HG02981 (cell line): ENCODE results near the gene FIBCD1.
"Not testable (repeated sequence)": the region's sequence is repeated elsewhere in the genome, so short reads cannot be mapped to it uniquely, and the experiment has no call there.

ENCODE experiments used
- ATAC-seq: cut with Tn5 transposase; IDR thresholded peaks from one replicate; pipeline ENCODE4 v1.9.1; 2021; ENCODE audit warnings: mild to moderate bottlenecking, moderate library complexity; ENCODE audit not compliant: unreplicated experiment

Gene FIBCD1

DNA sequence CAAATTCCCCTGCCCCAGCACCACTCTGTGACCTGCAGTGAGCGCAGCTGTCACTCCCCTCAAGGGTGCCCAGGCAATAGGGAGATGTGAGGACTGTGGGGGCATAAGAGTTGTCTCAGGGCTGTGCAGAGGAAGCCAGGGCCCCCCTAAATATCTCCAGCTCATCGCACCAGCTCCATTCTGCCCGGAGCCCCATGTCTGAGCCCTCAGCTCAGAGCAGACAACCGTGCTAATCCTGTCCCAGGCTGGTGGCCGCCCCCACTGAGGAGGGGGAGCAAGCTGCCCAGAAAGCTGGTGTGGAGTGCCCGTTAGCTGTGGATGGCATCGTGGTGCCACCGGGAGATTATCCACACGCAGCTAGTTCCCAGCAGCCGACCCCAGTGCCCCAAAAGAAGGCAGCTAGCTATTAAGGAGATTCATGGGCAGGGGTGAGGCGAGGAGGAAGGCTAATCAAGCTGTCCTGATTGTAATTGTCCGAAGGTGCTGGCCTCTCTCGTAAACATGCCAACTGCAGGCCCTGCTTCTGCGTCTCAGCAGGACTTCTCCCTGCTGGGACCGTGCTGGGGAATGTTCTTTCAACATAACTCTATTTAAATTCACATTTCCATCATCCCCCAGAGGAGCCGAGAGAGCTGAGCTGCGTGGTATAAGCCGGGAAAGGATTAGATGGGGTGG, 17.0 kb upstream of the FIBCD1 start:
- ATAC-seq: no peak

DNA sequence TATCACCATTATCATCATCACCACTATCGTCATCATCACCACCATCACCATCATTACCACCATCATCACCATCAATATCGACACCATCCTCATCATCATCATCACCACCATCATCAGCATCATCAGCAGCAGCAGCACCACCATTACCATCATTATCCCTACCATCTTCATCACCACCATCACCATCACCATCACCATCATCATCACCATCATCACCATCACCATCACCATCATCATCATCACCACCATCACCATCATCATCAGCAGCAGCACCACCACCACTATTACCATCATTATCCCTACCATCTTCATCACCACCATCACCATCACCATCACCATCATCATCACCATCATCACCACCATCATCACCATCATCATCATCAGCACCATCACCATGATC, 15.9 kb upstream of the FIBCD1 start:
- ATAC-seq: not testable (repeated sequence)

DNA sequence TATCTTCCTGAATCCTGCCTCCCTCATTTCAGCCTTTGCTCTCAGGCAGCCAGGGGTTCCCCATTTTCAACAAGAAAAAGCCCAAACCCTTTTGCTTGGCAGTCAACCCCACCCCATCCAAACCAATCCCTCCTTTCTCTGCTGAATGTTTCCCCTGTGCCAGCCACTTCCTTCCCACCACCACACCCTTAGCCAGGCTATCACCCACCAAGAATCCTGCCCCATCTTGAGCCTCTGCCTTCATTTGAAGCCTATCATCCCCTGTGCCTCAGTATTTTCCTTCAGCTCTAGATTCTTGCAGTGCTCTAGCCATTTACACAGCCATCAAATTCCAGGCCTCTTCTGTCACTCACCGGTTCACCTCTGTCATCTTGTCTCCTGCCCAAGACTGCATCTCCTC, 15.3 kb upstream of the FIBCD1 start:
- no peak for ATAC-seq

DNA sequence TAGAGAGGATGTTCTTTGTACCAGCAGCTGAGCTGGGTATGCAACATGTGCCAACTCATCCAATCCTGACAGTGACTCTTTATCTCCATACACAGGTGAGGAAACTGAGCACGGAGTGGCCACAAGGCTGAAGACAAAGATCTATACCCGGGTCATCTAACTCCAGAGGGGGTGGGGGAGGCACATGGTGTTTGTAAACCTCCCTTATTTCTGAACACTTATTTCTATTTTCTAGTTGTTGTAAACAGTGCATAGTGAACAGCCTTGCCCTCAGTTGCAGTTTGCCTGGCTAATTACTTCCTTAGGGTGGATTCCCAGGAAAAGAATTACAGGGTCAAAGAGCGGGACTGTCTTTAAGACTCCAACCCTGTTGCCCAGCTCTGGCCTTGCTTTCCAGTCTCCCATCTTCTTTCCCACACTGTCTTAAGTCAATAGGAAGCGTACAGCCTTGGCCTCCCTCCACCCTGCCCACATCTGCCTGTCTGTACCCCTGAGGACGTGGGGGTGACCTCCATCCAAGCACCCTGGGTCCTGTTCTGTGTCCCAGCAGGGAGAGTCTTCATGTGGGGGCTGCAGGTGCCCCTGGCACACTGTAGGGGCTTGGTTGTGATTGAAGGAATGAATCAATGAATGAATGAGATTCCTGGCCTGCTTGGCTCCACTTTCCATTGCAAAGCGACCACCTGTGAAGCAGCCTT, 13.2 kb upstream of the FIBCD1 start:
- ATAC-seq: no peak

DNA sequence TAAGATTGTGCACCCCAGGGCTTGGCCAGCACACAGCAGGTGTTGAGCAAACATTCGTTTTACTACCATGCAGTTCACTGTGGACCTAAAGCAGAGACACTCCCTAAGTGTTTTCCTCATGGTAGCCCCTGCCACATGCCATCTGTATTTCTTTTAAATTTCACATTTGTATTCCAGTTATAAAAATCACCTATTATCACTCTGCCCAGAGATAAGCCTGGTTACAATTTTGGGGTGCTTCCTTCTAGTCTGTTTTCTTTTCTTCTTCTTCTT, 10.9 kb upstream of the FIBCD1 start:
- no peak for ATAC-seq

DNA sequence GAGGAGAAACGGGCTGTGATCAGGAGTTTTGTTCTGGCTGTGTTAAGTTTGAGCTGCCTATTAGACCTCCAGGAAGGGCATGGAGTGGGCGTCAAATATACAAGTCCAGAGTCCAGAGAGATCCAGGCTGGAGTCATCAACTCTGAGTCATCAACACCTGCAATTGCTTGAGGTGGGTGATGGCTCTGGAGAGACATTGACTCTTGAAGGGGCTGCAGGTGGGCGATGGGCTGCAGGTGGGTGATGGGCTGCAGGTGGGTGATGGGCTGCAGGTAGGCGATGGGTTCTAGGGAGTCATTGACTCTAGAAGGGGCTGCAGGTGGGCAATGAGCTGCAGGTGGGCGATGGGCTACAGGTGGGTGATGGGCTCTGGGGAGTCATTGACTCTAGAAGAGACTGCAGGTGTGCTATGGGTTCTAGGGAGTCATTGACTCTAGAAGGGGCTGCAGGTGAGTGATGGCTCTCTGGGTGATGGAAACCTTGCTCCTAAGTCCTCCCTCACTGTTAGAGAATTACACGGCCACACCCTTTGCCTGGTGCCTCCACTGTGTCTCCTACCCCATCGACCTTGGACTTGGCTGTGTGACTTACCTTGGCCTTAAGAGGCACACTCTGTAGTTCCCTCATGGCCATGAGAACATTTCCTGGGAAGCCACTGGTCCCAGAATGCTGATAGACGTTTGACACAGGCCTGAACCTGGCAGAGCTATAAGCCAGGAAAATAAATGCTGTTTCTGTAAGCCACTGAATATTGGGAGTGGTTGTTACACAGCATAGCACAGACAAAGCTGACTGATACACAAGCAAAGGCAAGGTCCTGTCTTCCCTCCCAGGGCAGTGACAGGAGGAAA, 10.4 kb upstream of the FIBCD1 start:
- ATAC-seq: no peak

DNA sequence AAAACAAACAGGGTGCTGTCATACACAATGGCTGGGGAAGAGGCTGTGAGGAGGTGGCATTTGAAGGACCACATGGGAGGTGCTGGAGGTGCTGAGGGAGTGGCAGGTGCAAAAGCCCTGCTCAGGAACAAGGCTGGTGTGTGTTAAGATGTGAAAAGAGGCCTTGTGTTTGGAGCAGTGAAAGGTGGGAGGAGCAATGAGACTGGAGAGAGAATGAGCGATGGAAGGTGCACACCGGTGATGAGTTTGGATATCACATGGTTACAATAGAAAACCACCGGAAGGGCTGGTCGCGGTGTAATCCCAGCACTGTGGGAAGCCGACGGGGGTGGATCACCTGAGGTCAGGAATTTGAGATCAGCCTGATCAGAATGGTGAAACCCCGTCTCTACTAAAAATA, 9.2 kb upstream of the FIBCD1 start:
- no peak for ATAC-seq

DNA sequence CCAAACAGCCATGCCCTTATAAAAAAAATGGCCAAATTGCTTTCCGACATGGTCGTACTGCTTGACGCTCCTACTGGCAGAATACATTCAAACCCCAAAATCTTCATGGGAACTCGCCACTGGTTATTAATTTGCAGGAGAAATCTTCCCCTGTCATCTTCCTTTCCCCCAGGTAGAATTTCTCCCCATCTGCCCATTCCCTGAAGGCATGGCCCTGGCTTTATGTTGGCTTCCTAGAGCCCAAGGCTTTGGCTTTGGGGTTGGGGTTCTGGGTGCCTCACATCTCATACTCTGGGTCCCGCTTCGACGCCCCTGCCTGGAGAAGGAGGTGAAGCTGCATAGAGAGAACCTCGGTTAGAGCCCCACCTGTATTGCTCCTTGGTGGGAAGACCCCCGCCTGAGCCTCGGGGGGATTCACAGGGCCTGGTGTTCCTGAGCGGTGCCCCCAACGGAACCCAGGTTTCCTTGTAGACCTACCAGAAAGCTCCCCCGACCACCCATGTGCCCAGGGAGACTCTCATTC, 8.6 kb upstream of the FIBCD1 start:
- ATAC-seq: no peak

DNA sequence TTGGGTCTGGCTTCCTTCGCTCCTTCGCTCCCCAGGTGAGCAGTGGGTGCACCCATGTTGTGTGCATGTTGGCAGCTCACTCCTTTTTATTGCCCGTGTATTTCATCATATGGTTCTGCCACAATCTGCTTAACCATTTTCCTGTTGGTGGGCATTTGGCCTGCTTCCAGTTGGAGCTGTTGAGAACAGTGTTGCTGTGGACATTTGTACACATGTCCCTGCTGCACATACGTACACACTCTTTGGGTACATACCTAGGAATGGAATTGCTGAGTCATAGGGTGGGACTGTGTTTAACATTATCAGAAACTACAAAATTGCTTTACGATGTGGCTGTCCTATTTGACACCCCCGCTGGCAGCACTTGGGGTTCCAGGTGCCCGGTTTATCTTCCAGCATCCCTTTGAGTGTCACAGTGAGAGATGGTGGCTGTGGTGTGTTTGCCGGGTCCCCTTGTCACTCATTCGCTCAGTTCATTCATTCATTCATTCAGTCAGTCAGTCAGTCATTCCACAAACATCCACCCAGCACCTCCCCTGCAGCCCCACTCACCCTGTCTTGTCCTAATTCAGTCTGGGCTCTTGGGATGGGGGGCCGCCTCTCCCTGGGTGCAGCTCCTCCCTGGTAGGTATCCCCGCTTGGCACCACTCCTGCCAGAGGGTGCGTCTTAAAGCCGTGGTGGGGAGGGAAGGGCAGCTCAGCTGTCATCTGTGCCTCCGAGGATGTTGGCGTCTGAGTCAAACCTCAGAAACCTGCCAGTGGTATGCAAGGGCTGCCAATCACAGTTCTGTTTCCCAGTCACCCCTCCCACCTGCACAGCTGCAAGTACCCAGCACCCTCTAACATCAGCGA, 7.9 kb upstream of the FIBCD1 start:
- ATAC-seq: no peak

DNA sequence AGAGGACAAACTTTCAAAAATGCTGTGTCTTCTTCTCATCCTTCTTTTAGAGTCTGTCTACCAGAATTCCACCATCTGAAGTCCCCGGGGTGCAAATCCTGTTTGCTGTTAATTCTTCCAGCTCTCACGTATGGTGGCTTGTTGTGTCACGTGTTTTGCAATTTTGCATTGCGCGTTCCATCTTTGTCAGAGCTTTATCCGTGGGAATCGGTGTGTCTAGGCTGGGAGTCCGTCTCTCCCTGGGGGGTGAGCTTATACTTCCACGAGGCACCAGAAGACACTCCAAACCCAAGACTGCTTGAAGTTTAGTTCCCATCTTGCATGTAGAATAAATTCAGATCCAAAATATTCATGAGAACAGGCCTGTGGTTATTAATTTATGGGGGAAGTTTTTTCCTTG, 6.1 kb upstream of the FIBCD1 start:
- ATAC-seq: no peak

DNA sequence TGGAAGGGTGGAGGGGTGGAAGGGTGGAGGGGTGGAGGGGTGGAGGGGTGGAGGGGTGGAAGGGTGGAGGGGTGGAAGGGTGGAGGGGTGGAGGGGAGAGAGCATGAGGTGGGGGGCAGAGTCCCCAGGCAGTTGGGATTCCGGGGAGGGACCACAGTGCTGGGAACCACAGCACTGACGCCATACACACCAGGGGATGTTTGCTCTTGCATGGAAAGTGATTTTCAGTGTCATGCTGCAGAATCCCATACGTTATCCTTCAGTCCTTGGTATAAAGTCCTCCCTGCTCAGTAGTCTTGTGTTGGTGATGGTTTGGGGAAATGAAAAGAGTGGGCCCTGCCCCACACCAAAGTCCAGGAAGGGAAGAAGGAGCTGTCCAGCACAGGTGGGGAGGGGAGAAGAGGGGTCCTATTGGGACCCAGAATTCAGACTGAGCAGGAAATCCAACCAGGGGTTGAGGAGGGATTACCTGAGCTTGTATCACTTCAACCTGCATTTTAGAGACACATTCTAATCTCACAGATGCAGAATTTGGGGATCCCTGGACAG, 5.5 kb upstream of the FIBCD1 start:
- no peak for ATAC-seq

DNA sequence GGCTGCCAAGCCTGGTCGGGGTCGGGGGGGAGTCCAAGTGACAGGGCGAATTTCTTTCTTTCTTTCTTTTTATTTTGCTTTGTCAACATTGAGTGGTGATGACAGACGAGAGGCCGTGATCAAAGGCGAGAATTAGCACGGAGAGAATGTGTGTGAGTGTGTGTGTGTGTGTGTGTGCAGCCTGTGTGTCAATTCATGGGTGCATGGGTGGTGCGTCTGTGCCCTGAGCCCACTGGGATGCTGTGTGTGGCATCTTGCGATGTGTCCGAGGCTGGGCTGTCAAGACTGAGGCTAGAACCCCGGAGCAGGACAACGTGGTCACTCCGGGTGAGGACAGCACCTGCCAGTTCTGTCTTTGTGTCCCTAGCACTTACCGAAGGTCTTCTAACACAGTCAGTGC, 4.7 kb upstream of the FIBCD1 start:
- no peak for ATAC-seq

DNA sequence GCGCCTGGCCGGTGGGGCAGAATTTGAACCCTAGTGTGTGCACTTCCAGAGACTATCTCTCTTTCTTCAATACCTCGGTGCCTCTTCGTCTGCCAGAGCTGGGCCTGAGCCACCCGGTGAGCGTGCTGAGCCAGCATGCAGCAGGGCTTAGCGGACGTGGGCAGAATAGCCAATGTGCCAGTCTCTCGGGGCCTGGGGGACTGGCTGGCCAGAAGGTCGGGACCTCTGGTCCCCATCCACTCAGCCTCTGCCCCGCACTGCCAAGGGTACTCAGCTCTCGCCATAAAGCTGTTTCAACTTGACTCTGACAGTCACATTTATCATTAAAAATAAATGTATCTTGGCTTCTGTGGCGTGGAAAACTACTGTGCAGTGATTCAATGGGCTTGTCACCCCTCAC, 4.2 kb upstream of the FIBCD1 start:
- no peak for ATAC-seq

DNA sequence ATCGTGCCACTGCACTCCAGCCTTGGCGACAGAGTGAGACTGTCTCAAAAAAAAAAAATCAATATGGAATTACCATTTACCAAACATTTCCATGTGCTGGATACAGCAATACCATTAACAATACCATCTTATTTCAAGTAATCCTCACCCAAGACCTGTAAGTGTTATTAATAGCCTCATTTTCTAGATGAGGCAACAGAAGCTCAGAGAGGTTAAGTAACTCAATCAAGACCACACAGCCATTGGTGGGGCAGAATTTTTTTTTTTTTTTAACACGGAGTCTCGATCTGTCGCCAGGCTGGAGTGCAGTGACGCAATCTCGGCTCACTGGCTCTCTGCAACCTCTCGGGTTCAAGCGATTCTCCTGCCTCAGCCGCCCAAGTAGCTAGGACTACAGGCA, 3.6 kb upstream of the FIBCD1 start:
- no peak for ATAC-seq

DNA sequence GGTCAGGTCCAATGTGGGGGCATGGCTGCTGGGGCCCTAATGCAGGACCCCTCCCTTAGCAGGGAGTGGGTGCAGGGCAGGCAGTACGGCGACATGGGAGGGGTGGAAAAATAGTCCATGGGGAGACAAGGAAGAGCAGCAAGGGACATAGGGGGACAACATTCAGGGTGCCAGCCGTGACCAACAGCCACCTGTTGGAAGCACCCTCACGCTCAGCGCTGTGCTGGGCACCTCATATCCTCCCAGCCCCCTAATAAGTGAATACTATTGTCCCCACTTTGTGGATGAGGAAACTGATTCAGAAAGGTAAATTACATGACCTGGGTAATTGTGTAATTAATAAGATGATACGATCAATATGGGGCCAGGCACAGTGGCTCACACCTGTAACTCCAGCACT, 3.0 kb upstream of the FIBCD1 start:
- no peak for ATAC-seq

DNA sequence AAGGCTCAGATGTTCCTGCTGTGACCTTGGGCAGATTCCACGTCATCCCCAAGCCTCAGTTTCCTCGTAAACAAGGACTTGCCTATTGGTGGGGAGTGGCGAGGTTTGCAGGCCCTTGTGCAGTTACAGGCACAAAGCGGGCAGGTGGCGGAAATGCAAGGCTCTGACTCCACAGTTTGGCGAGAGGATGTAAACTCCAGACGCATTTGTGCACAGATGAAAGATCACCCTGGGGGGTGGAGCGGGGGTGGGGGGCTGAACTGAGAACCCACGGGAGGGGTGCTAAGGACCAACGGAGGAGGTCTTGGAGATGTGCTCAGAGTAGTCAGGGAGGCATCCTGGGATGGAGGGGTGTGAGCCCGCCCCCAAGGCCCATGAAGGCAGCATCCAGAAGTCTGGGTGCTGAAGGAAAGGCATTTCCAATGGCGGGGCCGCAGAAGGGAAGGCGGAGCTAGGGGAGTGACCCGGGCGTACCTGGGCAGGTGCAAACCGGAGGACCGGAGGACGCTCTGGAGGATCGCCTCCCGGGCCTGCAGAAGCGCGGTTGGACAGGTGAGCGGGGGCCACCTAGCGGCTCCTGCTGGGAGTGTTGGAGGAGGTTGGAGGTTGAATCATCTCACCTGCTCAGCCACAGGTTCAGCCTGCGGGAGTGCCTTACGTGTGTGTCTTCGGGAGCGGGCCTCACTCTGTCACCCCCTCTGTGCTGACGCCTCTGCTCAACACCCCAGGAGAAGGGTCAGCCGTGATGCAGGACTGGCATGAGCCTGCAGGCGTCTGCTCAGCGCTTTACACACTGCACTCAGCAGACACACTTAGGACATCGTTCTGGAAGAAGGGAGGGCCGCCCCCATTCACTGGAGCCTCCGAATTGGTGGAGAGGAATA, 1.9 kb upstream of the FIBCD1 start:
- no peak for ATAC-seq

DNA sequence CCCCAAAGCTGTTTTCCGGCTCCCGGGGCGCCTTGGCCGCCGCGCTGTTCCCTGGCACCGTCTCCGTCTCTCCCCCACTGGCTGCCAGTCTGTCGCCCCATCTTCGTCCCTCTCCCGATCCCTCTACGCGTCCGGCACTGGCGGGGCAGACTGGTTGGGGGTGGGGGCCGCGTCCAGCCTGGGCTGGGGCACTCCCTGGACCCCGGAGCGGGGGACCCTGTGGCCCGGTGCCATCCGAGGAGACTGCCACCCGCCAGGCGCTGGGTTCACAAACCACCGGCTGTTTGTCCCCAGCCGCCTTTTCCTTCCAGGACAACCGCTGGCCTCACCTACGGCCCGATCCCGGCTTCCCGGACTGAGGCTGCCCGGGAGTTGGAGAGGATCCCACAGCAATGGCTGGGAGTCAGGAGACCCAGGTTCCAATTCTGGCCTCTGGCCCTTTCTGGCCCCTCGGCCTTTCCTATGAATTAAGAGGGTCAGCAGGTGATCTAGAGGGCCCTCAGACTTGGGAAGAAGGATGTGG, 1.0 kb upstream of the FIBCD1 start:
- ATAC-seq: no peak

DNA sequence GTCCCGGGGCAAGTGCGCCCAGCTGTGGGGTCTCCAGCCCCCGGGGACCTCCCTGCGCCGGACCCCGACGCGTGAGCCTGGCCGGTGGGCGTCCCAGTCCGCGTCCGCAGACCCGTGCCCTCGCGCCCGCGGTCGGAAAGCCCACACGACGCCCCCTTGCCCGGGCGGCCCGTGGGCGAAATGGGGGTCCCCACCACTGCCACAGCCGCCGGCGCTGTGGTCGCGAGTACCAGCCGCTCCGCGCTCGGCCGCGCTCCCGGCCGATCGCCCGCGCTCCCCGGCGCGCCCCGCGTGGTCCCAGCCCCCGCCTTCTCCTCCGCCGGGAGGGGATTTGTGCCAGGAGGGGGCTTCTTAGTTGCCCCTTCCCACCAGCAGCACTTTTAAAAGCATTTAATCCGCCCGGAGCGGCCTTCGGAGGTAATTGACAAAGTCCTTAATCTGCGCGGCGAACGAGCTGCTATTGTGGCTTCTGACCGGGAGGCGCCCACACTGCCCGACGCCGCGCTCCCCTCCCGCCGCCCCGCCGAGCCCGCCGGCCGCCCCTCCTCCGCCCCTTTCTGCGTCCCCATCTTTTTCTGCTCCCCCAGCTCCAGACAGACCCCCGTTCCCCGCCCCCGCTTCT, 469 bp upstream of the FIBCD1 start:
- no peak for ATAC-seq

DNA sequence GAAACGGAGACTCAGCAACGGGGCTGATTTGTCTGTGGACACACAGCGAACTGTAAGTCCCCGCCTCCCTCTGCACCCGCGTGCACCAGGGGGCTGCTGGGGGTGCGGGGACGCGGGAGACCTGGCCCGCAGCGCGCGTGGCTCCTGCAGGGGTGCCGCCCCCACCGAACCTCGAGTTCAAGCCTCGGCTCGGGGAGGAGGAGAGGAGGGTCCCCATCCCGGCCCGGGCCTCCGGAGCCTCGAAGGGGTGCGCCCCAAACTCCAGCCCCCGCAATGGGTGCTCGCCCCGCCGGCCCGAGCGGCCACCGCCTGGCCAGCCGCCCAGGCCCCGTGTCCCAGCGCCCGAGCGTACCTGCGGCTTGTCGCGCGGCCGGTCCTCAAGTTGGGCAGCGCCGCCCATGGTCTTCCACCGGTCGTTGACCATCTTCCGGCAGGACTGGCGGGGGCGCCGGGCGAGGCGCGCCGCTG, 829 bp downstream of the FIBCD1 start:
- ATAC-seq: no peak
